ENCODE results near the gene FBXO31.
"Not testable (repeated sequence)": the region's sequence is repeated elsewhere in the genome, so short reads cannot be mapped to it uniquely, and the experiment has no call there.

FBXO31 gene

GRCh38 chr16:87344165-87344930 lies 39.2 kb downstream of the FBXO31 start:
- DNase-seq (ENCODE audit: low read depth in 2 of 2) = no peak

- DNase-seq (ENCODE audit: low read depth in 2 of 2) = no peak
Measured at GRCh38 chr16:87343753-87344050, 39.9 kb downstream of the FBXO31 start.

GRCh38 chr16:87342978-87343752 lies 40.4 kb downstream of the FBXO31 start:
- no peak for DNase-seq (ENCODE audit: low read depth in 2 of 2)

GRCh38 chr16:87342504-87342903 lies 41.1 kb downstream of the FBXO31 start:
- DNase-seq (ENCODE audit: low read depth in 2 of 2) = no peak

GRCh38 chr16:87340198-87340597 lies 43.4 kb downstream of the FBXO31 start:
- DNase-seq (ENCODE audit: low read depth in 2 of 2) = no peak

- DNase-seq (ENCODE audit: low read depth in 2 of 2) = not testable (repeated sequence)
Measured at GRCh38 chr16:87339724-87340105, 43.9 kb downstream of the FBXO31 start.

- DNase-seq (ENCODE audit: low read depth in 2 of 2) = no peak
Measured at GRCh38 chr16:87339086-87339723, 44.4 kb downstream of the FBXO31 start.

GRCh38 chr16:87338155-87338765 lies 45.3 kb downstream of the FBXO31 start:
- no peak for DNase-seq (ENCODE audit: low read depth in 2 of 2)

GRCh38 chr16:87337262-87337771 lies 46.3 kb downstream of the FBXO31 start:
- DNase-seq (ENCODE audit: low read depth in 2 of 2) = no peak

- no peak for DNase-seq (ENCODE audit: low read depth in 2 of 2)
Measured at GRCh38 chr16:87336434-87337240, 46.9 kb downstream of the FBXO31 start.

- no peak for DNase-seq (ENCODE audit: low read depth in 2 of 2)
Measured at GRCh38 chr16:87335625-87336433, 47.7 kb downstream of the FBXO31 start.

GRCh38 chr16:87334651-87335624 lies 48.6 kb downstream of the FBXO31 start:
- no peak for DNase-seq (ENCODE audit: low read depth in 2 of 2)

- DNase-seq (ENCODE audit: low read depth in 2 of 2) = no peak
Measured at GRCh38 chr16:87333581-87334331, 49.8 kb downstream of the FBXO31 start.

GRCh38 chr16:87333101-87333500 lies 50.5 kb downstream of the FBXO31 start:
- no peak for DNase-seq (ENCODE audit: low read depth in 2 of 2)

GRCh38 chr16:87332150-87332549 lies 51.4 kb downstream of the FBXO31 start:
- DNase-seq (ENCODE audit: low read depth in 2 of 2) = no peak

GRCh38 chr16:87331241-87331801 lies 52.3 kb downstream of the FBXO31 start:
- DNase-seq (ENCODE audit: low read depth in 2 of 2) = no peak

- no peak for DNase-seq (ENCODE audit: low read depth in 2 of 2)
Measured at GRCh38 chr16:87330646-87331045, 52.9 kb downstream of the FBXO31 start.

- no peak for DNase-seq (ENCODE audit: low read depth in 2 of 2)
Measured at GRCh38 chr16:87330257-87330624, 53.3 kb downstream of the FBXO31 start.

Data from stimulated activated CD8-positive, alpha-beta memory T cell treated with anti-CD3 and anti-CD28 coated beads, Interleukin-2, amount 100 ng/mL, for 48 hours (primary cell).